HK-2 (cell line): ENCODE results near the gene IL36B.

Experiments used
- DNase-seq: peaks from one replicate; pipeline ENCODE4 v3.0.0-alpha.2; 2018; ENCODE audit not compliant: unreplicated experiment

Gene IL36B

GRCh38 chr2:113011108-113011507 is 41.6 kb downstream of the IL36B start:
- DNase-seq, result no peak

GRCh38 chr2:113010088-113010487 is 42.6 kb downstream of the IL36B start:
- DNase-seq, result no peak

DNA sequence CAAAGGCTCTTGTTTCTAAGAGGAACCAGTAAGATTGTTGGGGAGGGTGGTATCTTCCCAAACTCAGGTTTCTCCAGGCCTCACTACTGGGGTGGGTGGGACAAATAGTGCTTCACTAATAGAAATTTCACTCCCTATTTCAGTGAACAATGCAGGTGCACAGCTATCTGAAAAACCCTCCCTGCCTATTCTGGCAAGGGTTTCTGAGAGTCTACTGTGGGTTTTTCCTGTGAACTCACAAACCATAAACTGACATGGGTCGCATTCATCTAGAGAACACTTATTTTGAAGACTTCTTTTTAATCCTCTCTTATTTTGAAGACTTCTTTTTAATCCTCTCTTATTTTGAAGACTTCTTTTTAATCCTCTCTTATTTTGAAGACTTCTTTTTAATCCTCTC is 43.0 kb downstream of the IL36B start:
- DNase-seq, result no peak

DNA sequence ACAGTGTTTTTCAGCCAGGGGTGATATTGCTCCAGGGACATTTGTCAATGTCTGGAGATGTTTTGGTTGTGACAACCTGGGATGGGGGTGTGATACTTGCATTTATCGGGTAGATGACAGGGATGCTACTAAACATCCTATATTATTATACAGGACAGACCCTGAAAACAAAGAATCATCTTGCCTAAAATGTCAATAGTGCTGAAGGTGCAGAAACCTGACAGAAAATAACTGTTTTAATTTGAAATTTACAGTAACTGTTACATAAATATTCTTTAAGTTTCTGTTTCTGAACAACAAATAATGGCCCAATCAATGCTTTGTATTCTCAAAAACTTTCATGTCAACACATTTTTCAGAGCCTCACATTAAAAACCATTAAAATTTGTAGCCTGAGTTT is 45.4 kb downstream of the IL36B start:
- no peak for DNase-seq

DNA sequence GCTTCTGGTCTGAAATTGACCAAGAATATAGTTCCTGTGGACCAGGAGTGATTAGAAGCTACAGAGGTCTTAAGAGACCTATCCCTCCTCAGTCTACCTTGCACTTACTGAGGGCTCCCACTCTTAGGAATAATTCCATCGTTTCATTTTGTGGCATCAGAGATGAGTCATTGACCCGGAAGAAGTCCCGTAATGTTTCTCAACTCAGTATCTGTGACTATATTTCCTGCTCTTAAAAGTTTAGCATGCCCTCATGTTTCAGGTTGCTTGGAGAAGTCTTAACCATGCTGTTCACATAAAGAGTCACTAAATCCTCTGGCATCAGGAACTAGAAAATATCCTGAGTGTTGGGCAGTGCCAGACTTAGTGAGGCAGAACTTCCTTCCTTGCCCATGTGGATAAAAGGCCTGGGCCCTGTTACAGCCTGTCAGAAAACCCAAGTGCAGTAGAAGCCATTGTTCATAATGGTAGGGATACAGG is 47.6 kb downstream of the IL36B start, which contains the start of gene IL36A:
Gene IL36A, plus strand, starts transcription at position 430 of the 480 bp plus-strand sequence. CDS start 413 bp downstream, outside the sequence.
- no peak for DNase-seq

- no peak for DNase-seq
Observed at GRCh38 chr2:113002677-113003076, 50.0 kb downstream of the IL36B start.

DNA sequence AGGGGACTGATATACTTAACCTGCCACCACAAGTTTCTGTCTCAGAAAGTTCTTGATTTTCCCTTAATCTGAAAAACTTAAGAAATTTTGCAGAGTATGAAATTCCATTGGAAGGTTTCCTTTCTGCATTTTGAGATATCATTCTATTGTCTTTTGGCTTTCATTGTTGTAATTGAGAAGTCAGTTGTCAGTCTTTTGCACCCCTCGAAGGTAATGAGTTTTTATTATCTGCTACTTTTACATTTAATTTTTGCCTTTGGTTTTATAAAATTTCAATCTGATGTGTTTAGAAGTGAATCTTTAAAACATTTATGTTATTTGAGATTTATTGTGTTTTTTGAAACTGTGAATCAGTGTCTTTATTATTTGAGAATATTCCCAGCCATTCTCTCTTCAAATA is 52.2 kb downstream of the IL36B start:
- no peak for DNase-seq

DNA sequence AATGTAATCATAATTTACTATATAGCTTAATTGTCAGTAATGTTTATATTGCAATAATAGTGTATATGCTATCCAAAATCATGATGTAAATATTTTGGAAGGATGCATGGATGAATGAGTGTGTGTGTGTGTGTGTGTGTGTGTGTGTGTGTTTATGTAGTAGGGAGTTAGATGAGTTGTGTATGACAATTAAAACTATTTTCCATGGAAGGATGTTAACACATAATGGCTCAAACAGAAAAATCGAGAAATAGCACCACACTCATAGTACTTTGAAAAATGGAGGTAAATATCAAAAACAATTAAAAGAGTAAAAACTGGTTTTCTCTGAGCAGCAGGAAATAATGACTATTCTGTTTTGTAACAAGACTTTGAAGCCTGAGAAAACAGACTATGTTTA is 55.5 kb downstream of the IL36B start:
- no peak for DNase-seq

DNA sequence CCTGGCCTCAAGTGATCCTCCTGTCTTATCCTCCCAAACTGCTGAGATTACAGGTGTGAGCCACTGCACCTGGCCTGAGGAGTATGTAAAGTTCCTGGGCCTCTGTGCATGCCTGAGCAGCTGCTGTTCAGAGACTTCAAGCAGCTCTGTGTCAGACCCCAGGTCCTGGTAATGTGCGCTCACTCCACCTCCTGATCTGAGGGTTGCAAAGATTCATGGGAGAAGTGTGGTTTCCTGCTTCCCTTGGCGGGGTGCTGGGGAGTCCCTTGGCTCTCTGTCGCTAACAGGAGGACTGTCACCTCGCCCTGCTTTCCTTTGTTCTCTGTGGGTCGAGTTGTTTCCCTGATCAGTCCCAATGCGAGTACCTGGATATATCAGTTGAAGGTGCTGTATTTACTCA is 56.0 kb downstream of the IL36B start:
- no peak for DNase-seq

GRCh38 chr2:112995346-112995920 is 57.2 kb downstream of the IL36B start:
- DNase-seq, result no peak

DNA sequence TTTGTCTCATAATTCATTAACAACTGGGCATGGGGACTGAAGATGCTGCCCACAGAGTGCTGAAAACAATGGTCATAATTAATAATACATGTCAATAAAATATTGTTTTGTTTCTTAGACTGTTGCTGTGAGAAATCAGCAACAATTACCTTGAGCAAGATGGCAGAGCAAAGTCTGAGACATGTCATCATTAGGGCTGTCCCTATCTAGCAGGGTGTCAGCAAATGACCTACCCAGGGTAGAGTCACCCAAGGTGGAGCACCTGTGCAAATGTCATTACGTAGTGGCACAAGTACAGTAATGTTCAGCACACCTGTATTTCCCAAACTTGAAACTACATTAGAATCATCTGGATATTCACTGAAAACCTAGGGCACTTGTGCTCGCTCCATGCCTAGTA is 58.0 kb downstream of the IL36B start:
- DNase-seq, result no peak

DNA sequence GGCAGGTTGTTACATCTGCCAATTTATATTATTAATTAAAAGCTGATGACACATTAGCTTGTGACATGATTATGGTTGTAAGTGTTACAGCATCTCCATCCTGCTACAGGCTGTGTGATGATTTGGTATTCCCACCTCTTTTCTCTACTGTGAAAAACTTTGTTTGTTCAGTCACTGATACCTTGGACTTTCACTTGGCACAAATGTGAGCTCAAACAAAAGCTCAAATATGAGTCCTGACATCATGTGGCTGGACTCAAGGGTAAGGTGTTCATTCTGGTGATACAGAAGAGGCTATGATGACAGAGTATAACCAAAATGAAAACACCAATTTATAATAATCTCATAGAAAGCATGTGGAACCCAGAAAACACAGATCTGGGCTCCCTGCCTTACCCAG is 58.8 kb downstream of the IL36B start:
- no peak for DNase-seq

DNA sequence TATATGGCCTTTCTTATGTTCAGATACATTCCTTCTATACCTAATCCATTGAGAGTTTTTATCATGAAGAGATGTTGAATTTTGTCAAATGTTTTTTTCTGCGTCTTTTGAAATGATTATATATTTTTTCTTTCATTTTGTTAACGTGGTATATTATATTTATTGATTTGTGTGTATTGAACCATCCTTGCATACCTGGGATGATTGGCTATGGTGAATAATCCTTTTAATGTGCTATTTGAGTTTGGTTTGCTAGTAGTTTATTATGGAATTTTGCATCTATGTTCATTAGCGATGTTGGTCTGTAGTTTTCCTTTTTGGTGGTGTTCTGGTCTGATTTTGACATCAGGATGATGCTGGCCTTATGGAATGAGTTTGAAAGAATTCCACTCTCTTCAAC is 63.1 kb downstream of the IL36B start:
- DNase-seq, result no peak

DNA sequence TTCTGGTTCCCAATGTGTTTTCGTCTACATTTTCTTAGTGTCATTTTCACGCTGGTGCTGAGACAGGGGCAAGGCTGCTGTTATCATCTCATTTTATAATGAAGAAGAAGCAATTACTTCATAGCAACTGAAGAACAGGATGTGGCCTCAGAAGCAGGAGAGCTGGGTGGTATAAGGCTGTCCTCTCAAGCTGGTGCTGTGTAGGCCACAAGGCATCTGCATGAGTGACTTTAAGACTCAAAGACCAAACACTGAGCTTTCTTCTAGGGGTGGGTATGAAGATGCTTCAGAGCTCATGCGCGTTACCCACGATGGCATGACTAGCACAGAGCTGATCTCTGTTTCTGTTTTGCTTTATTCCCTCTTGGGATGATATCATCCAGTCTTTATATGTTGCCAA is 67.6 kb downstream of the IL36B start:
- DNase-seq, result no peak

- DNase-seq, result no peak
Observed at GRCh38 chr2:112980537-112980936, 72.1 kb downstream of the IL36B start.

GRCh38 chr2:112979731-112980130 is 72.9 kb downstream of the IL36B start:
- DNase-seq, result no peak

GRCh38 chr2:112977559-112978056 is 75.1 kb downstream of the IL36B start, which contains the start of gene IL36G:
Gene IL36G (plus strand): TSS chr2:112978006. CDS start chr2:112978639, 633 bp downstream.
- no peak for DNase-seq
